HG03558 (cell line): ENCODE data around the gene LRFN4.

Experiments
- ATAC-seq: cut with Tn5 transposase; IDR thresholded peaks from one replicate; pipeline ENCODE4 v1.9.1; 2021; ENCODE audit warnings: moderate number of reproducible peaks; ENCODE audit not compliant: unreplicated experiment; ENCODE audit errors: extremely low read depth

The LRFN4 gene

DNA sequence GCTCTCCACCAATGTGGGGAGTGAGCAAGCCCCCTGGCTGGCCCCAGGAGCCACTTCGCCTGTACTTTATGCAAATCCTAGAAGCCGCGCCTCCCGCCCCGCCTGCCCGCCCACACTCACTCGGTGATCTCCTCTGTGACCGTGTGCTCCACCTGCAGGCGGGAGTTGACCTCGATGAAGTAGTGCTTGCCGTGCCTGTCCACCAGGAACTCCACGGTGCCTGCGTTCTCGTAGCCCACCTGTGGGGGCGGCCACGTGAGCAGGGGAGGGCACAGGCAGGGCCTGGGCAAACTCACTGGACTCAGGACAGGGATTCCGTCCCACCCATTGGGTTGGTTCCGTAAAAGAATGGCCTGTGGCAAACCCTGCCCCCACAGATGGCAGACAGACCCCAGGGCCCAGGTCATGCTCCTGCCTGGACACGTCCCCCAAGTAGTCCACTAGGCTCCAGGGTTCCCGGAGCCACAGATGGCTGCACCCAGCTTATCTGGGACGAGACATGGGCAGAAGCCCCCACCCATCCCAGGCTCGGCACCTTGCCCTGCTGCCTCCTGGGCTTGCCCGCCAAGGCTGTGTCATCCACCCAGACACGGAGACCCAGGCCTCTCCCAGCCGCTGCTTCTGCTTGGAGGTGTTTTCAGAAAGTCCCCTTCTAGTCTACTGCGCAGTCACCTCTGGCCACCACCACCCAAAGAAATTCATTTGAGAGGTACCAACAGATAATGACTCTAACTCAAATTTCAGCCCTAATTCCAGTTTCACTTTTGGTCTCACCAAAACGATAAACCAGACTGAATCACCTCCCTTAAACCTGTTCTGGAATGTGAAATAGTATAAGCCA, 12.1 kb downstream of the LRFN4 start:
- no peak for ATAC-seq

DNA sequence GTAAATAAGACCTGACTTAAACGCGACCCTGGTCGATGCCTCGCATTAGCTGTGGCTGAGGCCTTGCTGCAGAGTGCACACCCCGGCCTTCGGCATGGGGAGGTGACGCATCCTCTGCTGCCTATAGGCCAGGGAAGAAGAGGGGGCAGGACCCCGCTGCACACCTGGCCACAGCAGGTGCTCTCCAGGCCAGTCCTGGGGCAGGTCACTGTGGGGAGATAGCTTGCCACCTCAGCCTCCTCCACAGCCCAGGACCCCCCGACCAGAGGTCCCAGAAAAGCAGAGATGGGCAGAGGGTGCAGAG, 12.7 kb downstream of the LRFN4 start:
- no peak for ATAC-seq

DNA sequence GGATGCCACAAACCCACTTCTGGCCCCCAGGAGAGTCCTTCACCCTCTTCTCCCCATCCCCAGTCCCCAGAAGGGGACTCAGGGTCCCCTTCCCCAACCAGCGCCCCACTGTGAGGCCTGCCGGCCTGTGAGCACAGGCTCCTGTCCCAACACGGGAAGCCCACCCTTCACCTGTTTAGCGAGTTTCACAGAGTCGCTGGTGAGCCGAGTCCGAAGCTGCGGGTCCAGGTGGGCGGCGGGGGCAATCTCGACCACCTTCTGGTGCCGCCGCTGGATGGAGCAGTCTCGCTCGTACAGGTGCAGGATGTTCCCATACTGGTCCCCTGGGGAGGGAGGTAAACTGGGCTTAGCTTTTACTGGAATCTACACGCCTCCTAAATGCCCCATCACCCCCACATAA, 13.3 kb downstream of the LRFN4 start:
- no peak for ATAC-seq

DNA sequence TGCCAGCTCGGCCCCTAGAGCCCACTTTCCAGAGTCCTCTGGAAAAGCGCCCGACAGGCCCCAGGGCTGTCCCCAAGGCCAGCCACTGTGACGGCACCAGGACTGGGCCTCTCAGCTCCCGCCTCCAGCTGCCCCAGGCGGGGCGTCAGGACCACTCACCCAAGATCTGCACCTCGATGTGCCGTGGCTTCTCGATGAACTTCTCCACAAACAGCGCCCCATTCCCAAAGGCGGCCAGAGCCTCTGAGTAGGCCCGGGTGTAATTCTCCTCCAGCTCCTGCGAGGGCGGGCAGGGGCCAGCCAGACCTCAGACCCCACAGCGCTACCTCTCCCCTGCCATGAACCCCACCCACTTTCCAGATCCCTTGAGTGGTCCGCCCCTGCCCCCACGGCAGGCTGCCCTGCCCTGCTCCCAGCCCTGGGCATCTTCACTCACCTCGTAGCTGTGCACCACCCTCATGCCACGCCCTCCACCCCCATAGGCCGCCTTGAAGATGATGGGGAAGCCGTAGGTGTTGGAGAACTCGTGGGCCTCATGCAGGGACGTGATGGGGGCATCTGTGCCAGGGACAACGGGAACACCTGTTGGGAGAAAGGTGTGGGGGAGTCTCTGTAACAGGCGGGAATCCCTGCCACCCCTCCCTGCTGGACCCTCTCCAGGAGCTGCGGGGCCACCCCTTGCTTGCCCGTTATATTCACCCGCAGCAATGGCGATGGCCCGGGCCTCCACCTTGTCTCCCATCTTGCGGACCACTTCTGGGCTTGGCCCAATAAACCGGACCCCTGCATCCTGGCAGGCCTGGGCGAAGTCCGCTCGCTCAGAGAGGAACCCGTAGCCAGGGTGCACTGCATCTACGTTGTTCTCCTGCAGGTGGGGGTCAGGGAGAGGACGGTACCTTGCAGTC, 14.0 kb downstream of the LRFN4 start:
- no peak for ATAC-seq

DNA sequence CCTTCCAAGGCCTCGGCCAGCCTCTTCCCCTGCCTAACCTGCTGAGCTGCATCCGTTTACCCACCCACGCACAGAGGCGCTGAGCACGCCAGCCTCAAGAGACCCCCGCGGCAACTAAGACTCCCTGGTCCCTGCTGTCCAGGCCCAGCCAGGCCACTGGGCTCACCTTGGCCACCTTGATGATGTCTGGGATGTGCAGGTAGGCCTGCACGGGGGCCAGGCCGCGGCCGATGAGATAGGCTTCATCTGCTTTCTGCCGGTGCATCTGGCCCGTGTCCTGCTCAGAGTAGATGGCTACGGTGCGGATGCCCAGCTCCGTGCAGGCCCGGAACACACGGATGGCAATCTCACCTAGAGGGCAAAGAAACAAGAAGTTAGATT, 14.6 kb downstream of the LRFN4 start:
- no peak for ATAC-seq

- no peak for ATAC-seq
Observed at GRCh38 chr11:66874232-66874631, 17.4 kb downstream of the LRFN4 start.

- no peak for ATAC-seq
Observed at GRCh38 chr11:66875378-66875777, 18.5 kb downstream of the LRFN4 start.

DNA sequence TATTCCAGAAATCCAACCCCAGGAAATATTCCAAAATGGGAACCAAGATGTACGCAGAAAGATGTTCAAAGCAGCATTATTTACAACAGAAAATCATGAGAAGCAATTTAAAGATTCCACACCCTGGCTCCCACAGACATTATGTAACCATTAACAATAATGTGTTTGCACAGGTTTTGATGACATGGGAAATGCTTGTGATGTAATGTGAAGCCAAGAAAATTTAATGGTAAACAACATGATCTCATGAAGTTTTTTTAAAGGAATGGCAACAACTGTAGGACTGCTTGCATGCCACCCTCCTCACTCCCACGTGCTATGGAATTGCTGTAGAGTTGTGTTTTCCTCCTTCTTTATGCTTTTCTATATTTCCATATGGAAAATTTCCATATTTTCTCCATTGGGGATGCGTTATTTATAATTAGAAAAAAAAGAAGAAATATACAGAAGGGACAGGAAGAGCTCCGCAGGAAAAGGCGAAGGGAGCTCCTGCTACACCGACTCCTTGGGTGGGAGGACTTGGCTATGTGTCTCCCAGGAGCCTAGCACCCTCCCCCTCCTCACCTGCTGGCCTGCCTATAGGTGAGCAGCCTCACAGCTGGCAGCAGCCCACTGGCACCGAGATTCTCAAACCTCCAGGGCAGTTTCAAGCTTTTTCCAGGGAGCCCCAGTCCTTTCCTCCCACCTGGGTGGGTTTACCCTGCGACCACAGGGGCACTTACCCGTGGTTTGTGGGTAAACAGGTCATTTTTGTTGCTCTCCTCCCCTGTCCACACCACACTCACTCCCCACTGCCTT, 20.9 kb downstream of the LRFN4 start:
- no peak for ATAC-seq

DNA sequence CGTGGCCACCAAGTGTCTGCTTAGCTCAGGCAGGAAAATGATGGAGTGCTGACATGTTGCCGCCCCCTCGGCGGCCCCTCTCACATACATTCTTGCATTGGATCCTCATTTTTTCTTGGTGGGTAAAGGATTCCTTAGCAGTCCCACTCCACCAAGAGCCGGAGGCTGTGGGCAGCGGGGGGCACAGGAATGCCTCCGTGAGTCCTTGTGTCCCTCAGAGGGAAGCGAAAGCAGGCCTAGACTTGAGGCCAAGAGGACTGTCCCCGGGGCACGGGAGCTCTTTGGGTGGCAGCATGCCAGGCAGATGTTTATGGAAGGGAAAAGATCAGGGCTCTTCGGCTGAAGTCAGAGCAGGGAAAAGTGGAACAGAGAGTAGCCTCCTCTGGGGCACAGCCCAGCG, 21.6 kb downstream of the LRFN4 start:
- ATAC-seq, result no peak

DNA sequence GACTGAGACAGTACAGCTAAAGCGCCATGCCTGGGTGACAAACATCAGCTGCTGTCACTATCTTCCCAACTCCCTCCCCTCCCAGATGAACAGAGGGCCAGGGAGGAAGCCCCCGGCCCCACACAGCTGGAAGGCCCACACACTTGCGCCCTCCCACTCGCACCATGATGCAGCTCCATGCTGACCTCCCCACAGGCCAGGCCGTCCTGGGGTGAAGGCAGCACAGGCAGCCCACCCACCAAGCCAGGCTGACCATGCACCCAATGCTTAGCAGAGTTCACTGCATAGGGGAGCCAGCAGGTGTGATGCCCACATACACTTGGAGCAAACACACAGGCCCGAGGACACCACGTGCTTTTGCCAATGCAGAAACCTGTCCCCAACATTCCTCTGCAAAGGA, 22.1 kb downstream of the LRFN4 start:
- no peak for ATAC-seq

- ATAC-seq, result no peak
Observed at GRCh38 chr11:66879583-66879982, 22.7 kb downstream of the LRFN4 start.

GRCh38 chr11:66879999-66880398, 23.1 kb downstream of the LRFN4 start:
- ATAC-seq, result no peak

GRCh38 chr11:66880496-66881450, 23.9 kb downstream of the LRFN4 start:
- ATAC-seq, result no peak

DNA sequence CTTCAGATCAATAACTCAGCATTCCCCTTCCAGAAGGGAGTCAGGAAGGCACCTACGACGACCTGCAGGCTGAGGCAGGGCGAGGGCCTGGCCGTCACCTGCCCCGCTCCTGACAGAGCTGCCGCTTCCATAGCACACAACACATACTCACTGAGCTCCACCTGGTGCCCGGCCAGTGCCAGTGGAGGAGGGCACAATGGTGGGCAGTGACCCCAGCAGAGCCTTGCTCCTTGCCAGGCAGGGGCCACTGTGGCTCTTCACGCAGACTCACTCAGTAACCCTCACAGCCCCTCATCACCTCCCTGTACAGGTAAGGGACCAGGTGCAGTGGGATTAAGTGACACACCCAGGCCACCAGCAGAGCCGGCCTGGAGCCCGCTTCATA, 24.6 kb downstream of the LRFN4 start:
- ATAC-seq, result no peak

DNA sequence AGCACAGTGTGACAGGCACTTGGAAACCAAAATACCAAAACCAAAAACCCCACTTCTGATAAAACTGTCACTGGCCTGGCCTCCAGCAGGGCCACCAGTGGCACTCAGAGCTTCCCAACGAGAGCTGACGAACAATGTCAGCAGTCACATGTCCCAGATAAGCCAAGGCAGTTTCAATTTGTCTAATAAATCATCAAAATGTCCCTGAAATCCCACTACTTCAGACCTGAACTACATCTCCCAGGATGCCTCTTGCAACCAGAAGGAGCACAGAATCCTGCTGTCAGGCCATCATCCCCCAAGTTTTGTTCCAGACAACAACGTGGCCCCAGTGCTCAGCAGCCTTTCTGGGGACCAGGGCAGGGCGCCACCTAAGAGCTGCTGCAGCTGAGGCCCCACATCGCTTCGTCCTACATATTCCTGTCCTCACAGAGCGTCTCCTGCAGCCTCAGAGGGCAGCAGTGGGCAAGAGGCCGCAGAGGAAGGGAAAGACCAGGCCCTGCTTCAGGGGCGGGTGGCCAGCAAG, 25.1 kb downstream of the LRFN4 start:
- ATAC-seq, result no peak

GRCh38 chr11:66882561-66883015, 25.7 kb downstream of the LRFN4 start:
- ATAC-seq, result no peak

DNA sequence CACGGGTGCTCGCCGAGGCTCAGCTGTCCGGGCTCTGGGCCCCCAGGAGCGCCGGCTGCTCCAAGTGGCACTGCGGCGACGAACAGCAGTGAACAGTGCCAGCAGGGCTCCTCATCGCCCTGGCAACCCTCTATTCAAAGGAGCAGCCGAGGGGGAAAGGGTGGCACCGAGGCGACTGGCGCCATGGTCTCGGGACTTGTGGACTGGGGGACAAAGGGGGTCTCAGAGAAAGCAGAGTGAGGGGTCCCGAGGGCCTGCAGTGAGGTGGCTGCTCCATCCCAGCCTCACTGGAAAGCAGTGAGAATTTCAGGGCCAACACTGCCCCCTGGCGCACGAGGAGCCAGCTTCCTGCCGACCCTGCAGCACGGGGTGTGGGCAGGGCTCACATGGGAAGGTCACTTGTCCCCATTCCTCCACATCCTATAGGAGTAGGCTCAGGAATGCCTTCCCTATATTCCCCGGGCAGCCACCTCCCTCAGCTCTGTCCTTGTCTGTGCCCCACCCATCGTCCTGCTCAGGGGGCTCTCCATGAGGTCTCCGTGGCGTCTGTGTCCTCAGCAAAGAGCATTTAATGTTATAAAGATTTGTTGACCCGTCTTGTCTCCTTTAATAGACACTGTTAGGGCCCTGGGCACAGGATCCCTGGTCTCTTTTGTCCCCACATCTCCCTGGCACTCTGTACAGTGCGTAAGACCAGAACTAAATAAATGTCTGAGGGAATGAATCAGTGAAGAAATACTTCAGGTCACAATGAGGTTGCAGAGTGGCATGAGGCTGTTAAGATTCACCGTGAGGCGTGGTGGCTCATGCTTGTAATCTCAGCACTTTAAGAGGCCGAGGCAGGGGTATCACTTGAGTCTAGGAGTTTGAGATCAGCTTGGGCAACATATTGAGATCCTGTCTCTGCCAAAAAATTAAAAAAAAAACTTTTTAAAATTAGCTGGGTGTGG, 26.4 kb downstream of the LRFN4 start:
- ATAC-seq, result no peak

DNA sequence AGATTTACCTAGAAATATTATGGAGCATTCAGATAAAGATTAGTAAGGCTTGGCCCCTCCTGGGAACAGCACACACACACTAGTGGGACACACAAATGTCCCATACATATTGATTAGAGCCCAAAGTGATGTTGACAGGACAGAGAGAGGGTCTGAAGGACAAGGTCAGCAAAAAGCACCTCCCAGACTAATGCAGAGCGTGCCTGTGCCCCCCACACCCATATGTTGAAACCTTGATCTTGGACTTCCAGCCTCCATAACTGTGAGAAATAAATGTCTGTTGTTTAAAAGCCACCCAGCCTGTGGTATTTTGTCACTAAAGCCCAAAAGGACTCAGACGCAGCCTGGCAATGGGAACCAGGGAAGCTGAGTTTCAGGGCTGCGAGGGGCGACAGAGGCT, 27.6 kb downstream of the LRFN4 start:
- ATAC-seq, result no peak
